ENCODE results near the gene DIAPH3.

DNA sequence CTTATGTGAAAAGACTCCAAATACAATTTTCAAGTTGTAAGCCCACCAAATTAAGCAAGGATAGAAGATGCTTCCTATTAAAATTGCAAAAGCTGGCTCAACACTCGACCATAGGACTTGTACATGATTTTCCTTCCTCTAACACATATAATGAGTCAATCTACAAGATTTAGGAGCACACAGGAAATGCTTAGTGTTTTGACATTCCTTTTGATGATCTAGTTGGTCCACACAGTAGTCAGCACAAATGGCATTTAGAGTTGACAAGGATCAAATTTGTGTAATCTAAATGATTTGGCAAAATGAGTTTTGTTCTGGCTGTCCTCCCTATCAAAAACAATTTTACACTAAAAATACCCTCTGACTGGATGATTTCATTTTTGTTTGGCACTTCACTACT lies 340.2 kb downstream of the DIAPH3 start:
- TF ChIP-seq, protein P1, sequence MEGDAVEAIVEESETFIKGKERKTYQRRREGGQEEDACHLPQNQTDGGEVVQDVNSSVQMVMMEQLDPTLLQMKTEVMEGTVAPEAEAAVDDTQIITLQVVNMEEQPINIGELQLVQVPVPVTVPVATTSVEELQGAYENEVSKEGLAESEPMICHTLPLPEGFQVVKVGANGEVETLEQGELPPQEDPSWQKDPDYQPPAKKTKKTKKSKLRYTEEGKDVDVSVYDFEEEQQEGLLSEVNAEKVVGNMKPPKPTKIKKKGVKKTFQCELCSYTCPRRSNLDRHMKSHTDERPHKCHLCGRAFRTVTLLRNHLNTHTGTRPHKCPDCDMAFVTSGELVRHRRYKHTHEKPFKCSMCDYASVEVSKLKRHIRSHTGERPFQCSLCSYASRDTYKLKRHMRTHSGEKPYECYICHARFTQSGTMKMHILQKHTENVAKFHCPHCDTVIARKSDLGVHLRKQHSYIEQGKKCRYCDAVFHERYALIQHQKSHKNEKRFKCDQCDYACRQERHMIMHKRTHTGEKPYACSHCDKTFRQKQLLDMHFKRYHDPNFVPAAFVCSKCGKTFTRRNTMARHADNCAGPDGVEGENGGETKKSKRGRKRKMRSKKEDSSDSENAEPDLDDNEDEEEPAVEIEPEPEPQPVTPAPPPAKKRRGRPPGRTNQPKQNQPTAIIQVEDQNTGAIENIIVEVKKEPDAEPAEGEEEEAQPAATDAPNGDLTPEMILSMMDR (IDR thresholded peaks at IDR 0.05; ENCODE audit: low read depth, low read length), result no peak
- TF ChIP-seq EZH2phosphoT487 (IDR thresholded peaks at IDR 0.05; ENCODE audit: low read depth), result no peak

All from OCI-LY3 (cell line).